PC-9 (cell line): ENCODE data around the gene UBE2Q2. TPM values are rescaled to one million over a fixed set of nuclear protein-coding genes. Genes with fewer than 3 reads are reported as not detected.
"Not testable (repeated sequence)": the region's sequence is repeated elsewhere in the genome, so short reads cannot be mapped to it uniquely, and the experiment has no call there.

Experiments
- BruUV-seq: library from RNA; stranded (reverse); fragments of 400-500 nt; replicated peaks from 2 replicates; lab custom pipeline; 2021; lab: Mats Ljungman, UMichigan
- CTCF ChIA-PET: fragments of 300-600 bp; sonication (Branson Sonifier 250); formaldehyde crosslinking; loops from one replicate; lab custom pipeline; 2022; ENCODE audit warnings: antibody characterized with exemption; lab: Charles Lee
- POLR2A ChIA-PET: fragments of 300-600 bp; sonication (Branson Sonifier 250); formaldehyde crosslinking; loops from one replicate; lab custom pipeline; 2022; ENCODE audit warnings: antibody characterized with exemption; ENCODE audit not compliant: unreplicated experiment; lab: Charles Lee
- DNase-seq, 2 experiments: peaks; one replicate each; pipeline versions ENCODE4 v3.0.0 to v3.0.0-alpha.2; 2015 to 2022; ENCODE audit warnings: mixed read lengths in 1 of 2
- H2AFZ ChIP-seq: fragments of 200-600 bp; sonication (generic); 2 replicates; pipeline ENCODE4 v1.8.1; 2017; ENCODE audit warnings: antibody characterized with exemption
- H3F3A ChIP-seq: fragments of 200-600 bp; sonication (generic); 2 replicates; pipeline ENCODE4 v1.8.1; 2017; ENCODE audit warnings: antibody characterized with exemption, mild to moderate bottlenecking, low read depth; ENCODE audit not compliant: insufficient read depth
- H3K27ac ChIP-seq: fragments of 200-600 bp; sonication (generic); 2 replicates; pipeline ENCODE4 v1.6.1; 2016; ENCODE audit warnings: mixed run types
- H3K27me3 ChIP-seq: fragments of 200-600 bp; sonication (generic); 2 replicates; pipeline ENCODE4 v1.6.1; 2016; ENCODE audit warnings: low read depth, mixed run types; ENCODE audit not compliant: insufficient read depth
- H3K36me3 ChIP-seq: fragments of 200-600 bp; sonication (generic); 2 replicates; pipeline ENCODE4 v1.6.1; 2016; ENCODE audit warnings: low read depth, mixed run types
- H3K4me1 ChIP-seq: fragments of 200-600 bp; sonication (generic); replicated peaks from 2 replicates; pipeline ENCODE4 v1.6.1; 2016; ENCODE audit warnings: mixed run types; ENCODE audit not compliant: insufficient read depth
- H3K4me2 ChIP-seq: fragments of 200-600 bp; sonication (generic); 2 replicates; pipeline ENCODE4 v1.6.1; 2017; ENCODE audit warnings: mixed run types
- H3K4me3 ChIP-seq: fragments of 200-600 bp; sonication (generic); 2 replicates; pipeline ENCODE4 v1.6.1; 2016; ENCODE audit warnings: mixed run types
- H3K79me2 ChIP-seq: fragments of 200-600 bp; sonication (generic); 2 replicates; pipeline ENCODE4 v1.6.1; 2017; ENCODE audit warnings: low read depth, mixed run types
- H3K9me2 ChIP-seq: fragments of 200-600 bp; sonication (generic); 2 replicates; pipeline ENCODE4 v1.8.1; 2017; ENCODE audit warnings: mild to moderate bottlenecking; ENCODE audit not compliant: insufficient read depth
- H3K9me3 ChIP-seq: fragments of 200-600 bp; sonication (generic); 2 replicates; pipeline ENCODE4 v1.8.1; 2016; ENCODE audit warnings: low read depth; ENCODE audit not compliant: insufficient read depth
- H4K20me1 ChIP-seq: fragments of 200-600 bp; sonication (generic); 2 replicates; pipeline ENCODE4 v1.8.1; 2017; ENCODE audit not compliant: insufficient read depth
- EZH2 ChIP-seq: fragments of 200-600 bp; sonication (generic); IDR thresholded peaks from 2 replicates; pipeline ENCODE4 v1.8.0; 2017; ENCODE audit warnings: antibody characterized with exemption, low read depth
- intact Hi-C: fragments of 100-400 bp; cut with micrococcal nuclease; formaldehyde crosslinking; loops from one replicate; pipeline ENCODE4 v1.10.0; 2022; ENCODE audit not compliant: unreplicated experiment
- total RNA-seq: library from RNA; stranded (reverse); gene quantifications from 2 replicates; pipeline ENCODE4 v1.2.3, GENCODE V29; 2021
- TF ChIP-seq, protein P1 (sequence below): fragments of 200-600 bp; sonication (generic); conservative IDR thresholded peaks from 2 replicates; pipeline ENCODE4 v1.6.1; 2017; ENCODE audit warnings: mixed run types, antibody characterized with exemption, mild to moderate bottlenecking, moderate library complexity

Gene UBE2Q2
- total RNA-seq, 1 experiment from 2014 or later: 15.6 TPM

DNA sequence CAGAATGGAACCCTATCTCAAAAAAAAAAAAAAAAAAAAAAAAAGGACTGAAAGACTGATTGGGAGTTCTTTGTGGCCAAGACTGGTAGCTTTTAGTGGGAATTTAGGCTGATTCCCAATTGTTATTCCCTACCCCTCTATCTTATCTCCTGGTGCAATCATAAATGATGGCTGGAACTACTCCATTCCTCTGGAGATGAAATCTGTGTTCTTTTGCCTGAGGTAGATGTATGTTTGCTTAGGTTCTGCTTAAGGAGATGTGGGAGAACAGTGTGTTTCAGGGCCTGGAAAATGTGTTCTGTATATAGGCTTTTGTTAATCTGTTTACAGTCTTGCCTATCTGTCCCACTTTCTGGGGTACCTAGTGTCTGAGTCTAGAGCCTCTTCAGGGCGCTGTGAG, 19.5 kb downstream of the UBE2Q2 start:
- no peaks in the 10 kb centered on the region for H3K9me3 ChIP-seq
- CTCF ChIA-PET: no interaction called here
- no peaks in the 10 kb centered on the region for H4K20me1 ChIP-seq
- no peak overlapping the region for H2AFZ ChIP-seq
- no peaks in the 10 kb centered on the region for H3K79me2 ChIP-seq
- H3K27me3 ChIP-seq: no peaks in the 10 kb centered on the region
- POLR2A ChIA-PET: no interaction called here
- no peak overlapping the region for H3K27ac ChIP-seq
- H3F3A ChIP-seq: no peaks in the 10 kb centered on the region
- H3K36me3 ChIP-seq: no peaks in the 10 kb centered on the region; the same call in 1 of the 2 replicates
- DNase-seq: no peak
- intact Hi-C loops: no loop called here
- H3K4me2 ChIP-seq: no peak overlapping the region
- H3K4me3 ChIP-seq: no peak overlapping the region
- TF ChIP-seq, protein P1, sequence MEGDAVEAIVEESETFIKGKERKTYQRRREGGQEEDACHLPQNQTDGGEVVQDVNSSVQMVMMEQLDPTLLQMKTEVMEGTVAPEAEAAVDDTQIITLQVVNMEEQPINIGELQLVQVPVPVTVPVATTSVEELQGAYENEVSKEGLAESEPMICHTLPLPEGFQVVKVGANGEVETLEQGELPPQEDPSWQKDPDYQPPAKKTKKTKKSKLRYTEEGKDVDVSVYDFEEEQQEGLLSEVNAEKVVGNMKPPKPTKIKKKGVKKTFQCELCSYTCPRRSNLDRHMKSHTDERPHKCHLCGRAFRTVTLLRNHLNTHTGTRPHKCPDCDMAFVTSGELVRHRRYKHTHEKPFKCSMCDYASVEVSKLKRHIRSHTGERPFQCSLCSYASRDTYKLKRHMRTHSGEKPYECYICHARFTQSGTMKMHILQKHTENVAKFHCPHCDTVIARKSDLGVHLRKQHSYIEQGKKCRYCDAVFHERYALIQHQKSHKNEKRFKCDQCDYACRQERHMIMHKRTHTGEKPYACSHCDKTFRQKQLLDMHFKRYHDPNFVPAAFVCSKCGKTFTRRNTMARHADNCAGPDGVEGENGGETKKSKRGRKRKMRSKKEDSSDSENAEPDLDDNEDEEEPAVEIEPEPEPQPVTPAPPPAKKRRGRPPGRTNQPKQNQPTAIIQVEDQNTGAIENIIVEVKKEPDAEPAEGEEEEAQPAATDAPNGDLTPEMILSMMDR: no peak
- no peak for TF ChIP-seq EZH2
- no peaks in the 10 kb centered on the region for H3K9me2 ChIP-seq
- H3K4me1 ChIP-seq: no peaks in the 10 kb centered on the region
- no TSS peak for BruUV-seq

DNA sequence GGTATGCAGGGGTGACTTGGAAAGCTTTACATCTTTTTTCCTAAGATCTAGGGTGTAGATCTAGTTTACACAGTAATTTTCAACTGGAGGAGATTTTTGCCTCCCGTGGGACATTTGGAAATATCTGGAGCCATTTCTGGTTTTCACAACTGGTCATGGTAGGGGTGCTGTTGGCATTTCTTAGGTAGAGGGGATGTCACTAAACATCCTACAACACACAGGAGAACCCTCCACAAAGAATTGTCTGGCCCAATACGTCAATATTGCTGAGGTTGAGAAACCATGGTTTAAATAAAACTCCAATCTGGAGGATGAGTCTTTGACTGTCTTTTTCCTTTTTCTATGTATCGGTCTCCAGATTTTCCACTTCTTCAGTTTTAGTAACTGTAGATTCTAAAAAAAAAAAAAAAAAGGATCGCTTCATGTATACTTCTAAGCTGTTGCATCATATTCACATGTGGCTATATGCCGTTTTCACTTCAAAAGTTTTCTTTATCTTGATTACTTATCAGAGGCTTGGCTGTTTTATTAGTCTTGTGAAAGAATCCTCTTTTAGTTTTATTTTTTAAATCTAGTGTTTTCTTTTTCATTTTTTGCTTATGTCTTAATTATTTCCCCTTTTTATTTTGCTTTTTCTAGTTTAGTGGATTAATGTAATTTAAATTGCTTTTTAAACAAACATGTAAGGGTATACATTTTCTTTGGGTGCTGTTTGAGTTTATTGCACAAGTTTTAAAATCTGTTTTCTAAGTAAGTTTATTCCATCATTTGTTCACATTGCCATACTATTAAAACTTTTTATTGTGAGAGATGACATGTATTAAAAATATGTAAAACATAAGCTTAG, 21.2 kb downstream of the UBE2Q2 start:
- no peaks in the 10 kb centered on the region for H3K9me3 ChIP-seq
- intact Hi-C loops: no loop called here
- ChIA-PET POLR2A (interaction anchor here (0.6 kb wide), 1 partner anchor 8 kb away, joined by 3 read pairs; no protein-coding TSS in a partner anchor), CTCF (no interaction called here)
- H3K27ac ChIP-seq: no peak overlapping the region
- DNase-seq: no peak
- no peaks in the 10 kb centered on the region for H3K9me2 ChIP-seq
- no peaks in the 10 kb centered on the region; the same call in 1 of the 2 replicates for H3K36me3 ChIP-seq
- no peak overlapping the region for H3K4me2 ChIP-seq
- no peaks in the 10 kb centered on the region for H3K79me2 ChIP-seq
- TF ChIP-seq, protein P1: no peak
- TF ChIP-seq EZH2: no peak
- no peaks in the 10 kb centered on the region for H3F3A ChIP-seq
- no peaks in the 10 kb centered on the region for H3K27me3 ChIP-seq
- no peak overlapping the region for H2AFZ ChIP-seq
- no TSS peak for BruUV-seq
- no peaks in the 10 kb centered on the region for H4K20me1 ChIP-seq
- H3K4me3 ChIP-seq: no peak overlapping the region
- no peaks in the 10 kb centered on the region for H3K4me1 ChIP-seq

DNA sequence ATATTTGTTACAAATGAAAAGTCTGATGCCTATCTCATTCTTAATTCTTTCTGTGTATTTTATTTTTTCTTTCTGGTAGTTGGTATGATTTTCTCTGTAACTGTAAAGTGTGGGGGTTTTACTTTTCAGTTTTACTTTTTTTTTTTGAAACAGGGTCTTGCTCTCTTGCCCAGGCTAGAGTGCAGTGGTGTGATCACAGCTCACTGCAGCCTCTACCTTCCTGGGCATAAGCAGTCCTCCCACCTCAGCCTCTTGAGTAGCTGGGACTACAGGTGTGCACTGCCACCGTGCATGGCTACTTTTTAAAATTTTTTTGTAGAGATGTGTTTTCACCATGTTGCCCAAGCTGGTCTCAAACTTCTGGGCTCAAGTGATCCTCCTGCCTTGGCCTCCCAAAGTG, 22.8 kb downstream of the UBE2Q2 start:
- H3K9me2 ChIP-seq, BruUV-seq, H3K4me3 ChIP-seq, H3F3A ChIP-seq, H3K4me2 ChIP-seq, H3K79me2 ChIP-seq, H3K27ac ChIP-seq, H3K27me3 ChIP-seq, H3K36me3 ChIP-seq, POLR2A ChIA-PET, H4K20me1 ChIP-seq, CTCF ChIA-PET, DNase-seq, intact Hi-C loops, H3K4me1 ChIP-seq, H3K9me3 ChIP-seq, H2AFZ ChIP-seq: not testable (repeated sequence)
